GM23338 (cell line): ENCODE results near the gene ERC2. TPM values are rescaled to one million over a fixed set of nuclear protein-coding genes. Genes with fewer than 3 reads are reported as not detected.

Source experiments
- ATAC-seq: fragments of 200-7000 bp; cut with Tn5 transposase; 3 replicates; pipeline ENCODE4 v1.9.1; 2020
- DNase-seq: peaks from one replicate; pipeline ENCODE4 v3.0.0-alpha.2; 2015; ENCODE audit warnings: low spot score
- H2AFZ ChIP-seq: fragments of 200-600 bp; sonication (generic); 2 replicates; pipeline ENCODE4 v1.8.0; 2016; ENCODE audit warnings: antibody characterized with exemption, mild to moderate bottlenecking, moderate library complexity
- H3F3A ChIP-seq: fragments of 200-600 bp; sonication (generic); replicated peaks from 2 replicates; pipeline ENCODE4 v1.8.0; 2017; ENCODE audit warnings: antibody characterized with exemption, mixed run types, low read depth
- H3K27ac ChIP-seq: fragments of 200-600 bp; sonication (generic); 2 replicates; pipeline ENCODE4 v1.6.1; 2016; ENCODE audit warnings: low read depth
- H3K27me3 ChIP-seq: fragments of 200-600 bp; sonication (generic); 2 replicates; pipeline ENCODE4 v1.8.0; 2016; ENCODE audit warnings: mild to moderate bottlenecking, mixed run types, moderate library complexity; ENCODE audit not compliant: insufficient read depth
- H3K36me3 ChIP-seq: fragments of 200-600 bp; sonication (generic); 2 replicates; pipeline ENCODE4 v1.8.0; 2016; ENCODE audit warnings: mild to moderate bottlenecking; ENCODE audit not compliant: insufficient read depth
- H3K4me1 ChIP-seq: fragments of 200-600 bp; sonication (generic); 2 replicates; pipeline ENCODE4 v1.8.0; 2016; ENCODE audit warnings: mild to moderate bottlenecking, moderate library complexity; ENCODE audit not compliant: insufficient read depth
- H3K4me2 ChIP-seq: fragments of 200-600 bp; sonication (generic); 2 replicates; pipeline ENCODE4 v1.7.1; 2017; ENCODE audit warnings: mixed run types
- H3K4me3 ChIP-seq: fragments of 200-600 bp; sonication (generic); 2 replicates; pipeline ENCODE4 v1.6.1; 2016; ENCODE audit warnings: mixed run types
- H3K79me2 ChIP-seq: fragments of 200-600 bp; sonication (generic); replicated peaks from 2 replicates; pipeline ENCODE4 v1.8.0; 2017; ENCODE audit warnings: mild to moderate bottlenecking; ENCODE audit not compliant: insufficient read depth
- H3K9me2 ChIP-seq: fragments of 200-600 bp; sonication (generic); 2 replicates; pipeline ENCODE4 v1.8.0; 2017; ENCODE audit not compliant: insufficient read depth
- H4K20me1 ChIP-seq: fragments of 200-600 bp; sonication (generic); replicated peaks from 2 replicates; pipeline ENCODE4 v1.8.0; 2017; ENCODE audit warnings: mild to moderate bottlenecking; ENCODE audit not compliant: insufficient read depth
- H3K27ac Mint-ChIP-seq: 2 replicates; pipeline ENCODE4 v1.8.0; 2020; ENCODE audit warnings: inconsistent platforms, mild to moderate bottlenecking, moderate library complexity, mixed read lengths
- H3K27me3 Mint-ChIP-seq: 3 replicates; pipeline ENCODE4 v1.8.0; 2022; ENCODE audit warnings: low read depth, mild to moderate bottlenecking, moderate library complexity, mixed read lengths, inconsistent platforms; ENCODE audit not compliant: insufficient read depth, poor library complexity
- H3K36me3 Mint-ChIP-seq: 3 replicates; pipeline ENCODE4 v1.8.0; 2021; ENCODE audit warnings: low read depth, mild to moderate bottlenecking, inconsistent platforms, moderate library complexity, mixed read lengths
- H3K4me1 Mint-ChIP-seq: 3 replicates; pipeline ENCODE4 v1.8.0; 2020; ENCODE audit warnings: mild to moderate bottlenecking, inconsistent platforms, mixed read lengths
- H3K4me3 Mint-ChIP-seq: 3 replicates; pipeline ENCODE4 v1.8.0; 2021; ENCODE audit warnings: moderate library complexity, mild to moderate bottlenecking, inconsistent platforms, mixed read lengths
- H3K9me3 Mint-ChIP-seq: 3 replicates; pipeline ENCODE4 v1.8.0; 2020; ENCODE audit warnings: moderate library complexity, mild to moderate bottlenecking, inconsistent platforms, mixed read lengths
- CREB1 ChIP-seq: fragments of 250-450 bp; sonication (Bioruptor Pico); IDR thresholded peaks from 2 replicates; pipeline ENCODE4 v1.5.0; 2020; ENCODE audit warnings: low read depth, mild to moderate bottlenecking, moderate library complexity
- CTCF ChIP-seq, 2 experiments: fragments of 200-600 bp in 1 of 2; sonication (generic) in 1 of 2; conservative IDR thresholded peaks; 2 replicates each; pipeline versions ENCODE4 v1.5.1 to v1.6.1; 2016 to 2017; ENCODE audit warnings: antibody characterized with exemption in 2 of 2, low read depth in 2 of 2, mild to moderate bottlenecking in 2 of 2, moderate library complexity in 1 of 2
- EZH2 ChIP-seq: fragments of 200-600 bp; sonication (generic); IDR thresholded peaks from one replicate; pipeline ENCODE4 v1.8.0; 2017; ENCODE audit warnings: antibody characterized with exemption, mild to moderate bottlenecking, low read depth; ENCODE audit not compliant: unreplicated experiment
- EZH2phosphoT487 ChIP-seq: fragments of 200-600 bp; sonication (generic); IDR thresholded peaks from one replicate; pipeline ENCODE4 v1.8.1; 2018; ENCODE audit warnings: antibody characterized with exemption; ENCODE audit not compliant: unreplicated experiment
- JUNB ChIP-seq: IDR thresholded peaks from one replicate; pipeline ENCODE4 v1.6.1; 2016; ENCODE audit warnings: antibody characterized with exemption; ENCODE audit not compliant: unreplicated experiment
- NANOG ChIP-seq: IDR thresholded peaks from 2 replicates; pipeline ENCODE4 v1.6.1; 2016; ENCODE audit warnings: antibody characterized with exemption, borderline replicate concordance
- POLR2AphosphoS5 ChIP-seq: IDR thresholded peaks from 2 replicates; pipeline ENCODE4 v1.6.1; 2016; ENCODE audit warnings: antibody characterized with exemption, low read depth
- REST ChIP-seq: IDR thresholded peaks from one replicate; pipeline ENCODE4 v1.6.1; 2018; ENCODE audit warnings: antibody characterized with exemption; ENCODE audit not compliant: unreplicated experiment
- STAT1 ChIP-seq: IDR thresholded peaks from one replicate; pipeline ENCODE4 v1.6.1; 2016; ENCODE audit warnings: antibody characterized with exemption; ENCODE audit not compliant: unreplicated experiment
- ZNF114 ChIP-seq: fragments of 250-450 bp; sonication (Bioruptor Pico); IDR thresholded peaks from 2 replicates; pipeline ENCODE4 v1.5.0; 2020; ENCODE audit warnings: mild to moderate bottlenecking, moderate library complexity
- ZNF331 ChIP-seq: fragments of 250-450 bp; sonication (Bioruptor Pico); IDR thresholded peaks from 2 replicates; pipeline ENCODE4 v1.5.0; 2020; ENCODE audit warnings: low read depth, mild to moderate bottlenecking, moderate library complexity
- ZNF462 ChIP-seq: fragments of 250-450 bp; sonication (Bioruptor Pico); IDR thresholded peaks from 2 replicates; pipeline ENCODE4 v1.5.0; 2020; ENCODE audit warnings: mild to moderate bottlenecking, moderate library complexity
- polyA plus RNA-seq: library from polyadenylated mRNA; unstranded; fragments of >200 nt; fragmentation: Nextera tagmentation; extraction: Ambion mirVana; gene quantifications from 2 replicates; pipeline ENCODE4 v1.2.1, GENCODE V29; 2016
- total RNA-seq: library from RNA; depleted of rRNA; stranded (reverse); fragments of >200 nt; shearing (Covaris generic); gene quantifications from 2 replicates; pipeline ENCODE4 v1.2.3, GENCODE V29; 2014
- TF ChIP-seq, protein P1 (sequence below): IDR thresholded peaks from 2 replicates; pipeline ENCODE4 v1.6.1; 2016; ENCODE audit warnings: antibody characterized with exemption

The ERC2 gene
- total and polyA plus RNA-seq, 2 experiments from 2014 or later, result 11.8 to 13.7 TPM

DNA sequence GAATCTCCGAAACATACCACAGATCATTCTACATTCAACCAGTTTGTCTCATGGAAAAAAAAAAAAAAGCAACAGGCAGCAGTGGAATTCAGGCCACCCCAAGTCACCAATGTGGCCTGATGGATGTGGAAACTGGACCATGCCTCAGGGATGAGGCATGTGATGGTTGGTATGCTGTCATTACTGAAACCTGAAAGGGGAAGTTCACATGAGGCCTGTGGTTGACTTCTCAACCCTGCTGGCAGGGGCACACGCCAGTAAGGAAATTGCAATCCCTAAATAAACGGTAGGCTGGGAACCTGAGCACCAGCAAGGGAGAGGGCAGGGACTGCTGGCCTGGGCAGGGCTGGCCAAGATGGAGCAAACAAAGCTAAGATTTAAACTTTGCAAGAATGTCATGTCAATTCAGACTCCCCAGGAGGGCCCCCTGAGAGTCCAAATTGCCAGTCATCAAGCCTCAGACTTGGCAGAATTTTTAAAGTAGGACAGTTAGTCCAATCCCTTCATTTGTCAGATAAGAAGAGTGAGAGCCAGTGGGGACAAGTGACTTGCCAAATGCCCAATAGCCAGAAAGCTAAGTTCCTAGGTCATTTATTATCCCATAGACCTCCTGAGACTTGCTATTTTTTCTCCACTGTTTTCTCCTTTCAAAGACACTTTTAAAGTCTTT is 310.4 kb downstream of the ERC2 start:
- peaks cover 7% of the 10 kb centered on the region; the same call in 1 of the 2 replicates for H3K4me1 ChIP-seq

More for the DNA sequence above, 310.4 kb downstream of the ERC2 start:
- H4K20me1 ChIP-seq, result no peaks in the 10 kb centered on the region
- H3K27ac ChIP-seq, result no peak overlapping the region
- Mint-ChIP-seq H3K27ac (no peak overlapping the region), H3K9me3 (peaks cover 14% of the 10 kb centered on the region), H3K36me3 (peaks cover 16% of the 10 kb centered on the region), H3K4me3 (no peak overlapping the region), H3K27me3 (no peaks in the 10 kb centered on the region), H3K4me1 (peaks cover 8% of the 10 kb centered on the region)
- H3K9me2 ChIP-seq, result 0 out of 2 replicates have a peak, but pooled peaks cover 8% of the 10 kb centered on the region
- H3K4me3 ChIP-seq, result no peak overlapping the region
- no peaks in the 10 kb centered on the region for H3K27me3 ChIP-seq
- DNase-seq, result no peak
- TF ChIP-seq JUNB, result no peak
- no peak for TF ChIP-seq CTCF (conservative IDR thresholded peaks at IDR 0.05; ENCODE audit: low read depth in 2 of 2)
- no peak for TF ChIP-seq ZNF331 (CRISPR knock-in tag)
- TF ChIP-seq POLR2AphosphoS5, result no peak
- no peak for TF ChIP-seq REST
- TF ChIP-seq CREB1 (CRISPR knock-in tag), result no peak
- TF ChIP-seq, protein P1, sequence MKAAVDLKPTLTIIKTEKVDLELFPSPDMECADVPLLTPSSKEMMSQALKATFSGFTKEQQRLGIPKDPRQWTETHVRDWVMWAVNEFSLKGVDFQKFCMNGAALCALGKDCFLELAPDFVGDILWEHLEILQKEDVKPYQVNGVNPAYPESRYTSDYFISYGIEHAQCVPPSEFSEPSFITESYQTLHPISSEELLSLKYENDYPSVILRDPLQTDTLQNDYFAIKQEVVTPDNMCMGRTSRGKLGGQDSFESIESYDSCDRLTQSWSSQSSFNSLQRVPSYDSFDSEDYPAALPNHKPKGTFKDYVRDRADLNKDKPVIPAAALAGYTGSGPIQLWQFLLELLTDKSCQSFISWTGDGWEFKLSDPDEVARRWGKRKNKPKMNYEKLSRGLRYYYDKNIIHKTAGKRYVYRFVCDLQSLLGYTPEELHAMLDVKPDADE, result no peak
- no peak for TF ChIP-seq ZNF114
- no peak for TF ChIP-seq ZNF462
- no peak for TF ChIP-seq EZH2phosphoT487
- no peak for TF ChIP-seq EZH2
- no peak for TF ChIP-seq STAT1
- TF ChIP-seq NANOG, result no peak
- peak; percentile 37; the same call in 1 of the 3 replicates for ATAC-seq
- H3K4me2 ChIP-seq, result no peak overlapping the region
- no peaks in the 10 kb centered on the region for H3K79me2 ChIP-seq
- no peaks in the 10 kb centered on the region for H3F3A ChIP-seq
- H2AFZ ChIP-seq, result no peak overlapping the region
- no peaks in the 10 kb centered on the region; the same call in 1 of the 2 replicates for H3K36me3 ChIP-seq
